ENCODE results near the gene PPP1R18.
A peak's percentile ranks its signal among the peaks of the same experiment; 100 is the strongest.
"Not testable (repeated sequence)": the region's sequence is repeated elsewhere in the genome, so short reads cannot be mapped to it uniquely, and the experiment has no call there.

The PPP1R18 gene

GRCh38 chr6:30666300-30666699, 20.1 kb downstream of the PPP1R18 start:
- DNase-seq (ENCODE audit: low read depth): not testable (repeated sequence)

- no peak for DNase-seq (ENCODE audit: low read depth)
These were observed 21.3 kb downstream of the PPP1R18 start for GRCh38 chr6:30664994-30665767.

GRCh38 chr6:30657922-30658321, 28.5 kb downstream of the PPP1R18 start:
- DNase-seq (ENCODE audit: low read depth): not testable (repeated sequence)

GRCh38 chr6:30657454-30657853, 29.0 kb downstream of the PPP1R18 start:
- DNase-seq (ENCODE audit: low read depth): no peak

GRCh38 chr6:30656513-30656912, 29.9 kb downstream of the PPP1R18 start:
- no peak for DNase-seq (ENCODE audit: low read depth)

GRCh38 chr6:30655743-30656094, 30.7 kb downstream of the PPP1R18 start:
- no peak for DNase-seq (ENCODE audit: low read depth)

GRCh38 chr6:30654798-30655742, 31.4 kb downstream of the PPP1R18 start:
- DNase-seq (ENCODE audit: low read depth): no peak

- DNase-seq (ENCODE audit: low read depth): no peak
These were observed 35.3 kb downstream of the PPP1R18 start for GRCh38 chr6:30651143-30651542.

GRCh38 chr6:30647242-30648116, 39.0 kb downstream of the PPP1R18 start:
- DNase-seq (ENCODE audit: low read depth): no peak

GRCh38 chr6:30646450-30647241, 39.8 kb downstream of the PPP1R18 start, which contains the start of gene C6orf136:
C6orf136 (plus strand) TSS chr6:30647133; CDS start chr6:30647232, 99 bp downstream.
- DNase-seq (ENCODE audit: low read depth): peak; percentile 81

- DNase-seq (ENCODE audit: low read depth): no peak
These were observed 40.5 kb downstream of the PPP1R18 start for GRCh38 chr6:30645989-30646388.

GRCh38 chr6:30644769-30645168, 41.7 kb downstream of the PPP1R18 start:
- DNase-seq (ENCODE audit: low read depth): no peak

GRCh38 chr6:30643656-30644055, 42.8 kb downstream of the PPP1R18 start:
- DNase-seq (ENCODE audit: low read depth): no peak

GRCh38 chr6:30641048-30641447, 45.4 kb downstream of the PPP1R18 start:
- DNase-seq (ENCODE audit: low read depth): no peak

GRCh38 chr6:30640481-30640880, 46.0 kb downstream of the PPP1R18 start:
- no peak for DNase-seq (ENCODE audit: low read depth)

GRCh38 chr6:30635834-30636233, 50.6 kb downstream of the PPP1R18 start:
- DNase-seq (ENCODE audit: low read depth): no peak

GRCh38 chr6:30626484-30627366, 59.7 kb downstream of the PPP1R18 start, which contains the start of gene ATAT1:
ATAT1 (plus strand) TSS chr6:30626874.
- no peak for DNase-seq (ENCODE audit: low read depth)

Data from HS-27A (cell line).